Right kidney (tissue), 9 donors: ENCODE measurements around the gene PIGV.
A peak's percentile ranks its signal among the peaks of the same experiment; 100 is the strongest.

Experiments used
- DNase-seq: peaks from one replicate; pipeline ENCODE4 v3.0.0-alpha.2; 2016
- long read RNA-seq, 8 donors: transcript quantifications; one replicate each; lab custom pipeline, GENCODE V29; 2026

The PIGV gene
- long read RNA-seq, donor 1, partial matches to known transcripts = 0 of 1 reads
- long read RNA-seq, donor 1, other reads (novel, unspliced or antisense) = 0 of 1 reads
- long read RNA-seq, donor 2, partial matches to known transcripts = 0 of 3 reads
- long read RNA-seq, donor 2, other reads (novel, unspliced or antisense) = 0 of 3 reads
- long read RNA-seq, donor 3 = 0 reads
- long read RNA-seq, donor 4 = 0 reads
- long read RNA-seq, donor 5, partial matches to known transcripts = 0 of 1 reads
- long read RNA-seq, donor 5, other reads (novel, unspliced or antisense) = 0 of 1 reads
- long read RNA-seq, donor 6, partial matches to known transcripts = 0 of 1 reads
- long read RNA-seq, donor 6, other reads (novel, unspliced or antisense) = 0 of 1 reads
- long read RNA-seq, donor 7, partial matches to known transcripts = 0 of 2 reads
- long read RNA-seq, donor 7, other reads (novel, unspliced or antisense) = 0 of 2 reads
- long read RNA-seq, donor 8 = 0 reads

GRCh38 chr1:26787706-26788514, at the start of gene PIGV:
Gene PIGV, plus strand, starts transcription at chr1:26787950. Its CDS starts 2,866 bp downstream, at chr1:26790816.
- peak; percentile 100 for DNase-seq

- no peak for DNase-seq
Observed at GRCh38 chr1:26739329-26739914, 48.3 kb upstream of the PIGV start.

GRCh38 chr1:26740023-26740634, 47.6 kb upstream of the PIGV start:
- DNase-seq = no peak

- no peak for DNase-seq
Observed at GRCh38 chr1:26740952-26741351, 46.8 kb upstream of the PIGV start.

GRCh38 chr1:26743426-26744059, 44.2 kb upstream of the PIGV start:
- DNase-seq = no peak

- DNase-seq = no peak
Observed at GRCh38 chr1:26744075-26744959, 43.4 kb upstream of the PIGV start.

- no peak for DNase-seq
Observed at GRCh38 chr1:26745191-26745590, 42.6 kb upstream of the PIGV start.

GRCh38 chr1:26747048-26747447, 40.7 kb upstream of the PIGV start:
- DNase-seq = no peak

- DNase-seq = no peak
Observed at GRCh38 chr1:26748351-26748750, 39.4 kb upstream of the PIGV start.

- no peak for DNase-seq
Observed at GRCh38 chr1:26749458-26749857, 38.3 kb upstream of the PIGV start.

GRCh38 chr1:26750428-26750827, 37.3 kb upstream of the PIGV start:
- no peak for DNase-seq

- DNase-seq = no peak
Observed at GRCh38 chr1:26752519-26752918, 35.2 kb upstream of the PIGV start.

- no peak for DNase-seq
Observed at GRCh38 chr1:26754086-26754874, 33.5 kb upstream of the PIGV start.

GRCh38 chr1:26758358-26758757, 29.4 kb upstream of the PIGV start:
- no peak for DNase-seq

GRCh38 chr1:26759531-26759930, 28.2 kb upstream of the PIGV start:
- no peak for DNase-seq

- no peak for DNase-seq
Observed at GRCh38 chr1:26761217-26761616, 26.5 kb upstream of the PIGV start.

- no peak for DNase-seq
Observed at GRCh38 chr1:26767714-26768113, 20.0 kb upstream of the PIGV start.

GRCh38 chr1:26768755-26769154, 19.0 kb upstream of the PIGV start:
- peak; percentile 15 for DNase-seq

- no peak for DNase-seq
Observed at GRCh38 chr1:26771285-26771642, 16.5 kb upstream of the PIGV start.

- no peak for DNase-seq
Observed at GRCh38 chr1:26771643-26772321, 16.0 kb upstream of the PIGV start.
